ENCODE measurements around the gene NUTM2D.
"Not testable (repeated sequence)": the region's sequence is repeated elsewhere in the genome, so short reads cannot be mapped to it uniquely, and the experiment has no call there.

- TF ChIP-seq CTCF (IDR thresholded peaks at IDR 0.05; ENCODE audit: low read depth, low read length); EZH2phosphoT487 (IDR thresholded peaks at IDR 0.05; ENCODE audit: low read depth): not testable (repeated sequence)
Observed at GRCh38 chr10:87379115-87379514, 21.6 kb downstream of the NUTM2D start.
